HepG2 (cell line): Measurements from ENCODE around the gene KLF15. TPM values are rescaled to one million over a fixed set of nuclear protein-coding genes. Genes with fewer than 3 reads are reported as not detected.

Source experiments
- ATAC-seq: fragments of 200-7000 bp; cut with Tn5 transposase; 3 replicates; pipeline ENCODE4 v1.9.1; 2020; ENCODE audit warnings: mild to moderate bottlenecking, moderate library complexity
- BruUV-seq: library from RNA; stranded (reverse); fragments of 400-500 nt; replicated peaks from 2 replicates; lab custom pipeline; 2021; lab: Mats Ljungman, UMichigan
- CTCF ChIA-PET: fragments of 300-600 bp; formaldehyde crosslinking; extraction: SDS; loops from one replicate; lab custom pipeline; 2021; ENCODE audit warnings: low total read pairs, inconsistent platforms, low intra/inter-chr PET ratio; lab: Yijun Ruan, JAX
- POLR2A ChIA-PET: fragments of 350-600 bp; sonication (Branson Sonifier 250); formaldehyde crosslinking; loops from one replicate; lab custom pipeline; 2020; ENCODE audit warnings: antibody characterized with exemption, inconsistent platforms; lab: Yijun Ruan, JAX
- DNase-seq: peaks from one replicate; pipeline ENCODE4 v3.0.0-alpha.2; 2015; ENCODE audit warnings: low spot score
- FAIRE-seq: peaks from 3 replicates; lab custom pipeline; 2011; peaks lifted over from hg19 to GRCh38; lab: Jason Lieb, UNC
- H2AFZ ChIP-seq: one replicate; pipeline ENCODE4 v1.6.1; 2011; ENCODE audit warnings: low read length, inconsistent platforms
- H3K27ac ChIP-seq: fragments of 300-600 bp; 3 replicates; pipeline ENCODE4 v1.8.0; 2011; ENCODE audit warnings: mixed run types, mild to moderate bottlenecking, mixed read lengths, low read length, inconsistent platforms; ENCODE audit not compliant: insufficient read depth; ENCODE audit errors: extremely low read length
- H3K27me3 ChIP-seq, 2 experiments: fragments of 200-600 bp in 1 of 2; 2 replicates in 1 of 2; 3 replicates in 1 of 2; pipeline versions ENCODE4 v1.6.0 to v1.8.0; 2011; ENCODE audit warnings: low read length in 2 of 2, mild to moderate bottlenecking in 2 of 2, moderate library complexity in 2 of 2, inconsistent platforms in 1 of 2; ENCODE audit not compliant: insufficient read depth in 2 of 2, control insufficient read depth in 1 of 2
- H3K36me3 ChIP-seq, 2 experiments: fragments of 200-600 bp in 1 of 2; replicated peaks in 1 of 2; 2 replicates in 1 of 2; 3 replicates in 1 of 2; pipeline versions ENCODE4 v1.5.1 to v1.8.0; 2011; ENCODE audit warnings: low read length in 2 of 2, inconsistent platforms in 1 of 2; ENCODE audit not compliant: insufficient read depth in 2 of 2, control insufficient read depth in 1 of 2
- H3K4me1 ChIP-seq: 2 replicates; pipeline ENCODE4 v1.5.1; 2012; ENCODE audit warnings: low read length, inconsistent platforms; ENCODE audit not compliant: insufficient read depth
- H3K4me2 ChIP-seq: 2 replicates; pipeline ENCODE4 v1.6.0; 2011; ENCODE audit warnings: low read depth, low read length, inconsistent platforms
- H3K4me3 ChIP-seq, 3 experiments: fragments of 200-600 bp in 1 of 3; sonication (generic), shearing (Covaris generic) in 1 of 3; replicated peaks in 1 of 3; 2 replicates each; pipeline ENCODE4 v1.5.1; 2011 to 2016; ENCODE audit warnings: low read length in 3 of 3, inconsistent platforms in 2 of 3, low read depth in 2 of 3, mild to moderate bottlenecking in 2 of 3, control low read depth in 1 of 3, mixed read lengths in 1 of 3; ENCODE audit not compliant: insufficient read depth in 1 of 3
- H3K79me2 ChIP-seq: one replicate; pipeline ENCODE4 v1.6.1; 2011; ENCODE audit warnings: low read length, inconsistent platforms; ENCODE audit not compliant: insufficient read depth
- H3K9ac ChIP-seq: 2 replicates; pipeline ENCODE4 v1.6.0; 2011; ENCODE audit warnings: mild to moderate bottlenecking, low read depth, low read length, inconsistent platforms; ENCODE audit not compliant: insufficient read depth
- H3K9me3 ChIP-seq: 2 replicates; pipeline ENCODE4 v1.5.1; 2012; ENCODE audit warnings: mild to moderate bottlenecking, low read length
- H4K20me1 ChIP-seq: 2 replicates; pipeline ENCODE4 v1.6.0; 2011; ENCODE audit warnings: inconsistent platforms, mild to moderate bottlenecking, low read length, moderate library complexity; ENCODE audit not compliant: insufficient read depth
- DNMT3B ChIP-seq: conservative IDR thresholded peaks from 2 replicates; pipeline ENCODE4 v1.6.1; 2016; ENCODE audit warnings: missing biosample characterization, control low read depth
- ELF4 ChIP-seq: sonication (generic); formaldehyde crosslinking; IDR thresholded peaks from 2 replicates; pipeline ENCODE4 v1.5.0; 2020; ENCODE audit warnings: missing genetic modification reagents, mild to moderate bottlenecking, moderate library complexity, borderline replicate concordance
- FOXP1 ChIP-seq, 2 experiments: fragments of 450-650 bp in 1 of 2; IDR thresholded peaks; 2 replicates each; pipeline ENCODE4 v1.6.1; 2017 to 2018; ENCODE audit warnings: antibody characterized with exemption in 1 of 2
- HDAC2 ChIP-seq: sonication (generic); formaldehyde crosslinking; IDR thresholded peaks from 2 replicates; pipeline ENCODE4 v1.4.0; 2020; ENCODE audit warnings: missing genetic modification reagents
- KDM6A ChIP-seq: IDR thresholded peaks from 2 replicates; pipeline ENCODE4 v1.6.1; 2016; ENCODE audit warnings: low read depth
- NFIB ChIP-seq: sonication (generic); formaldehyde crosslinking; IDR thresholded peaks from 2 replicates; pipeline ENCODE4 v1.9.0; 2021; ENCODE audit warnings: missing genetic modification reagents, mild to moderate bottlenecking, borderline replicate concordance
- RELA ChIP-seq: sonication (generic); formaldehyde crosslinking; IDR thresholded peaks from 2 replicates; pipeline ENCODE4 v1.4.0; 2020; ENCODE audit warnings: missing genetic modification reagents
- SMARCE1 ChIP-seq: fragments of 450-650 bp; IDR thresholded peaks from 2 replicates; pipeline ENCODE4 v1.6.1; 2017; ENCODE audit warnings: borderline replicate concordance
- ZC3H13 ChIP-seq: sonication (generic); formaldehyde crosslinking; IDR thresholded peaks from 2 replicates; pipeline ENCODE4 v1.8.1; 2023; ENCODE audit warnings: mild to moderate bottlenecking, missing genetic modification reagents, moderate library complexity
- ZFY ChIP-seq: sonication (generic); formaldehyde crosslinking; IDR thresholded peaks from 2 replicates; pipeline ENCODE4 v1.4.0; 2020; ENCODE audit warnings: missing genetic modification reagents
- ZNF3 ChIP-seq: IDR thresholded peaks from 2 replicates; pipeline ENCODE4 v1.7.0; 2017; ENCODE audit warnings: inconsistent platforms
- ZNF329 ChIP-seq: sonication (generic); formaldehyde crosslinking; IDR thresholded peaks from 2 replicates; pipeline ENCODE4 v1.9.0; 2021; ENCODE audit warnings: low read depth, mild to moderate bottlenecking, missing genetic modification reagents
- ZNF451 ChIP-seq: sonication (generic); formaldehyde crosslinking; IDR thresholded peaks from 2 replicates; pipeline ENCODE4 v1.5.0; 2020; ENCODE audit warnings: mild to moderate bottlenecking, missing genetic modification reagents
- ZNF577 ChIP-seq: sonication (generic); formaldehyde crosslinking; IDR thresholded peaks from 2 replicates; pipeline ENCODE4 v1.4.0; 2020; ENCODE audit warnings: mild to moderate bottlenecking, low read depth, missing genetic modification reagents, borderline replicate concordance
- WGBS: methylation state at CpG from one replicate; pipeline ENCODE4 v1.1.6; 2017; ENCODE audit warnings: low lambda C conversion rate; 5-methylcytosine and 5-hydroxymethylcytosine counted together
- in situ Hi-C: cut with HindIII; loops from 2 replicates; pipeline ENCODE4 v1.10.0; 2017; ENCODE audit warnings: low pct_unique_long_range_greater_than_20kb; ENCODE audit not compliant: extremely low pct_ligation_motif_present
- intact Hi-C: fragments of 100-400 bp; cut with micrococcal nuclease; formaldehyde crosslinking; loops from one replicate; pipeline ENCODE4 v1.10.0; 2022; ENCODE audit not compliant: unreplicated experiment
- polyA plus RNA-seq, 8 experiments: library from polyadenylated mRNA; depleted of rRNA in 3 of 8; stranded (reverse) in 7 of 8; unstranded in 1 of 8; fragments of >200 nt; fragmentation: Illumina TruSeq in 4 of 8; extraction: Trizol in 4 of 8; gene quantifications; 2 replicates each; pipeline versions ENCODE4 v1.2.1 to v1.2.3, GENCODE V29; 2011 to 2016; ENCODE audit warnings: low read depth in 4 of 8, missing spikeins in 1 of 8, mixed read lengths in 1 of 8; ENCODE audit not compliant: insufficient read depth in 1 of 8
- total RNA-seq, 5 experiments: library from RNA; depleted of rRNA; stranded (reverse); fragments of >200 nt; fragmentation: Illumina TruSeq; extraction: Trizol; gene quantifications; 2 replicates each; pipeline ENCODE4 v1.2.3, GENCODE V29; 2016; ENCODE audit warnings: low read depth in 1 of 5
- TF ChIP-seq, protein P1 (sequence below): sonication (generic); formaldehyde crosslinking; IDR thresholded peaks from 2 replicates; pipeline ENCODE4 v1.4.0; 2020; ENCODE audit warnings: missing genetic modification reagents

The KLF15 gene
- total and polyA plus RNA-seq, 2 of the 13 experiments (the other 11 are each of a cell fraction or from before 2014, with no cell fraction given) = 7.1 to 7.8 TPM

DNA sequence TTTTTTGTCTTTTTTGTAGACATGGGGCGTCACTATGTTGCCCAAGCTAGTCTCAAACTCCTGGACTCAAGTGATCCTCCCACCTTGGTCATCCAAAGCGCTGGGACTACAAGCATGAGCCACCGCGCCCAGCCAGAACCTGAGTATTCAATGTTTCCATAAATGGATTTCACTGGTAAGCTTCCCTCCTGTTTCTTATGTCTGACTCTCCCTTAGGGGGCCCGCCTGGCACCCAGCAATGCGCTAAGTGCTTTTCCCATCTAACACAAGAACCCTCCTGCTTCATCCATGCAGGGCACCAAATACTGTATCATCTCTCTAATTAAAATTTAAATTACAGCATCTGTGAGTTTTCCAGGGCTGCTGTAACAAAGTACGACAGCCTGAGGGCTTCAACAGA, 44.9 kb downstream of the KLF15 start (continued):
- TF ChIP-seq ZNF577 (CRISPR knock-in tag) (no peak), KDM6A (CRISPR knock-in tag) (no peak), ZFY (CRISPR knock-in tag) (no peak), NFIB (no peak), SMARCE1 (no peak), ELF4 (no peak), DNMT3B (CRISPR knock-in tag) (no peak), ZC3H13 (no peak)

DNA sequence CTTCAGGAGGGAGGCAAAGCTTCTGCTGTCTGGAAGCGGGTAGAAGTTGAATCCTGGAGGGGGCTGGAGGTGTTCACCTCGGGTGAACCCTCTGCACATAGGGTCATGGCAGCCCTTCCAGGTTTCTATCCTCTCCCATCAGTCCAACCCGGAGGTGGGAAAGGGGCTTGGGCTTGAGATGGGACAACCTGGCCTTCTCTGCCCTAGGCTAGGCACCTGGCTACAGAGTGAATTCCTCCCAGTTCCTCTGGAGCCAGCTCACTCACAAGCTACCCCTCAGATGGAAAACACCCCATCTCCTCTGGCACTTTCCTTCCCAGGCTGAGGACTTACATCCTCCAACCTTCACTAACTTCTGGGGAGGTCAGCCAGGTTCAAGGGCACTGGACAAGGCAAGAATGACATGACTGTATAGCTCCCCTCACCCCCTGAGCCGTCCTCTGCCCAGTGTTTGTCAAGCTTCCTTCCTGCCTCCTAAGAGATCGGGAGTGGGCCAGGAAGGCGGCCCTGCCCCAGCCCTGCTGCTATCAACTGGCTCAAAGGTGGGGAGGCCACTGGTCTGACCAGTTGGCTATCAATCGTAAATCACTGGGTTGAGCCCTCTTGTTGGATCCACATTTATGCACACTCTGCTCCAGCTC, 45.8 kb downstream of the KLF15 start:
- no peak overlapping the region for H2AFZ ChIP-seq
- TF ChIP-seq ZNF329 (CRISPR knock-in tag) (no peak), FOXP1 (IDR thresholded peaks at IDR 0.05) (no peak), FOXP1 (CRISPR knock-in tag; IDR thresholded peaks at IDR 0.05) (no peak), RELA (no peak), HDAC2 (CRISPR knock-in tag) (no peak), ZNF3 (CRISPR knock-in tag) (no peak), ZNF451 (CRISPR knock-in tag) (no peak)
- TF ChIP-seq, protein P1, sequence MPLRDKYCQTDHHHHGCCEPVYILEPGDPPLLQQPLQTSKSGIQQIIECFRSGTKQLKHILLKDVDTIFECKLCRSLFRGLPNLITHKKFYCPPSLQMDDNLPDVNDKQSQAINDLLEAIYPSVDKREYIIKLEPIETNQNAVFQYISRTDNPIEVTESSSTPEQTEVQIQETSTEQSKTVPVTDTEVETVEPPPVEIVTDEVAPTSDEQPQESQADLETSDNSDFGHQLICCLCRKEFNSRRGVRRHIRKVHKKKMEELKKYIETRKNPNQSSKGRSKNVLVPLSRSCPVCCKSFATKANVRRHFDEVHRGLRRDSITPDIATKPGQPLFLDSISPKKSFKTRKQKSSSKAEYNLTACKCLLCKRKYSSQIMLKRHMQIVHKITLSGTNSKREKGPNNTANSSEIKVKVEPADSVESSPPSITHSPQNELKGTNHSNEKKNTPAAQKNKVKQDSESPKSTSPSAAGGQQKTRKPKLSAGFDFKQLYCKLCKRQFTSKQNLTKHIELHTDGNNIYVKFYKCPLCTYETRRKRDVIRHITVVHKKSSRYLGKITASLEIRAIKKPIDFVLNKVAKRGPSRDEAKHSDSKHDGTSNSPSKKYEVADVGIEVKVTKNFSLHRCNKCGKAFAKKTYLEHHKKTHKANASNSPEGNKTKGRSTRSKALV (CRISPR knock-in tag) = no peak
- TF ChIP-seq, all 625 proteins: peak for 0
- no peaks in the 10 kb centered on the region for H4K20me1 ChIP-seq
- ATAC-seq (no peak), FAIRE-seq (no peak), DNase-seq (no peak)
- no TSS peak for BruUV-seq
- H3K36me3 ChIP-seq = no peaks in the 10 kb centered on the region
- H3K4me1 ChIP-seq = no peaks in the 10 kb centered on the region
- 45% methylated on average over 6 of the region's 7 CpGs for WGBS
- no peak overlapping the region for H3K27ac ChIP-seq
- no peak overlapping the region for H3K4me3 ChIP-seq
- H3K9me3 ChIP-seq = no peaks in the 10 kb centered on the region
- H3K9ac ChIP-seq = no peak overlapping the region
- in situ Hi-C loops = no loop called here
- POLR2A ChIA-PET = no interaction called here
- CTCF ChIA-PET = no interaction called here
- intact Hi-C loops = no loop called here
- no peak overlapping the region for H3K4me2 ChIP-seq
- H3K79me2 ChIP-seq = no peaks in the 10 kb centered on the region
- peaks cover 0 to 3% of the 10 kb centered on the region in 2 experiments; a peak in 2 of 5 replicates for H3K27me3 ChIP-seq
